Sigmoid colon (tissue), 7 donors: ENCODE results near the gene PASD1. TPM values are rescaled to one million over a fixed set of nuclear protein-coding genes. Genes with fewer than 3 reads are reported as not detected.

Source experiments
- DNase-seq: peaks from one replicate; pipeline ENCODE4 v3.0.0-alpha.2; 2019
- H3K27ac ChIP-seq, 4 donors: fragments of 200-600 bp; sonication (generic); one replicate each; pipeline ENCODE4 v1.5.1; 2016 to 2019; ENCODE audit warnings: mild to moderate bottlenecking in 1 of 4
- H3K27me3 ChIP-seq, 3 donors: fragments of 200-600 bp; sonication (generic); one replicate each; pipeline ENCODE4 v1.5.1; 2019; ENCODE audit warnings: mild to moderate bottlenecking in 1 of 3
- H3K36me3 ChIP-seq, 4 donors: fragments of 200-600 bp; sonication (generic); one replicate each; pipeline ENCODE4 v1.5.1; 2016 to 2019
- H3K4me1 ChIP-seq, 4 donors: fragments of 200-600 bp; sonication (generic); one replicate each; pipeline ENCODE4 v1.5.1; 2017 to 2019
- H3K4me3 ChIP-seq, 4 donors: fragments of 200-600 bp; sonication (generic); one replicate each; pipeline ENCODE4 v1.5.1; 2017 to 2019; ENCODE audit warnings: mild to moderate bottlenecking in 2 of 4, moderate library complexity in 1 of 4
- H3K9me3 ChIP-seq, 4 donors: fragments of 200-600 bp in 3 of 4; sonication (generic) in 3 of 4; one replicate each; pipeline versions ENCODE4 v1.5.1 to v1.6.1; 2013 to 2019
- EP300 ChIP-seq, 4 donors: sonication (generic); formaldehyde crosslinking; IDR thresholded peaks; one replicate each; pipeline ENCODE4 v1.6.1; 2017; ENCODE audit warnings: antibody characterized with exemption in 4 of 4
- POLR2A ChIP-seq, 2 donors: fragments of 450-650 bp; IDR thresholded peaks; one replicate each; pipeline ENCODE4 v1.6.1; 2016; ENCODE audit warnings: antibody characterized with exemption in 2 of 2, mild to moderate bottlenecking in 2 of 2, moderate library complexity in 2 of 2
- POLR2AphosphoS5 ChIP-seq, 4 donors: sonication (generic); formaldehyde crosslinking; IDR thresholded peaks; one replicate each; pipeline ENCODE4 v1.6.1; 2017; ENCODE audit warnings: antibody characterized with exemption in 4 of 4
- WGBS, 2 donors: extraction: QIAGEN DNeasy Blood & Tissue Kit; methylation state at CpG; one replicate each; pipeline ENCODE4 v1.1.7; 2013; 5-methylcytosine and 5-hydroxymethylcytosine counted together
- intact Hi-C: fragments of 100-400 bp; cut with DNase I; formaldehyde crosslinking; loops from one replicate; pipeline ENCODE4 v1.15.1; 2023
- polyA plus RNA-seq, 3 donors: library from polyadenylated mRNA; stranded (reverse); fragments of 200-250 nt; gene quantifications; one replicate each; pipeline ENCODE4 v1.2.3, GENCODE V29; 2013
- total RNA-seq, 4 donors: library from RNA; depleted of rRNA; stranded (reverse); fragments of >200 nt; gene quantifications; one replicate each; pipeline ENCODE4 v1.1.0, GENCODE V29; 2016
- TF ChIP-seq, protein P1 (sequence below), 4 experiments: fragments of 450-650 bp in 3 of 4; fragments of 200-600 bp in 1 of 4; IDR thresholded peaks; one replicate each; pipeline ENCODE4 v1.5.1; 2016 to 2019; ENCODE audit warnings: antibody characterized with exemption in 4 of 4, mild to moderate bottlenecking in 3 of 4, moderate library complexity in 2 of 4
- donor health status: healthy with polysubstance abuse.
- donor health status: Bipolar disorder and iron deficiency.
- donor health status: healthy.

PASD1 gene
- total and polyA plus RNA-seq, 7 donors, result not detected

DNA sequence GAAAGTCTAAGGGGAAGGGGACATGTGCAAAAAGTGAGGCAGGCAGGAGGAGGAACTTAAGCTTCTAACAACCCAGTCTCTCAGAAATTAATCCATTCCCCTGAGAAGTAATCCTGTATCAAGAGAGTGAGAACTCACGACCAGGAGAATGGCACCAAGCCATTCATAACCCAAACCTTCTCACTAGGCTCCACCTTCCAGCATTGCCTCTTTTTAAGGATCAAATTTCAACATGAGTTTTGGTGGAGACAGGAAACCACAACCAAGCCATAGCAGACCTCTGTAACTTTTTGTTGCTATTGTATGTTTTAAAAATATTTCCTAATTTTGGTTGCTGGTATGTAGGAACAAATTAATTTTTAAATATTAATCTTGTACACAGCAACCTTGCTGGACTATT, 32.8 kb downstream of the PASD1 start:
- 0 to 8% methylated on average over 1 of the region's 1 CpG for WGBS, 2 donors
- Histone ChIP-seq H3K4me1 (no peaks in the 10 kb centered on the region), H3K4me3 (no peak overlapping the region), H3K9me3 (no peaks in the 10 kb centered on the region), H3K27ac (no peak overlapping the region), H3K36me3 (no peaks in the 10 kb centered on the region), H3K27me3 (no peaks in the 10 kb centered on the region)
- no peak for DNase-seq
- TF ChIP-seq EP300 (IDR thresholded peaks at IDR 0.05) (no peak), POLR2AphosphoS5 (IDR thresholded peaks at IDR 0.05) (no peak), POLR2A (IDR thresholded peaks at IDR 0.05) (no peak)
- TF ChIP-seq, protein P1, sequence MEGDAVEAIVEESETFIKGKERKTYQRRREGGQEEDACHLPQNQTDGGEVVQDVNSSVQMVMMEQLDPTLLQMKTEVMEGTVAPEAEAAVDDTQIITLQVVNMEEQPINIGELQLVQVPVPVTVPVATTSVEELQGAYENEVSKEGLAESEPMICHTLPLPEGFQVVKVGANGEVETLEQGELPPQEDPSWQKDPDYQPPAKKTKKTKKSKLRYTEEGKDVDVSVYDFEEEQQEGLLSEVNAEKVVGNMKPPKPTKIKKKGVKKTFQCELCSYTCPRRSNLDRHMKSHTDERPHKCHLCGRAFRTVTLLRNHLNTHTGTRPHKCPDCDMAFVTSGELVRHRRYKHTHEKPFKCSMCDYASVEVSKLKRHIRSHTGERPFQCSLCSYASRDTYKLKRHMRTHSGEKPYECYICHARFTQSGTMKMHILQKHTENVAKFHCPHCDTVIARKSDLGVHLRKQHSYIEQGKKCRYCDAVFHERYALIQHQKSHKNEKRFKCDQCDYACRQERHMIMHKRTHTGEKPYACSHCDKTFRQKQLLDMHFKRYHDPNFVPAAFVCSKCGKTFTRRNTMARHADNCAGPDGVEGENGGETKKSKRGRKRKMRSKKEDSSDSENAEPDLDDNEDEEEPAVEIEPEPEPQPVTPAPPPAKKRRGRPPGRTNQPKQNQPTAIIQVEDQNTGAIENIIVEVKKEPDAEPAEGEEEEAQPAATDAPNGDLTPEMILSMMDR (IDR thresholded peaks at IDR 0.05), result no peak
- intact Hi-C loops, result no loop called here

DNA sequence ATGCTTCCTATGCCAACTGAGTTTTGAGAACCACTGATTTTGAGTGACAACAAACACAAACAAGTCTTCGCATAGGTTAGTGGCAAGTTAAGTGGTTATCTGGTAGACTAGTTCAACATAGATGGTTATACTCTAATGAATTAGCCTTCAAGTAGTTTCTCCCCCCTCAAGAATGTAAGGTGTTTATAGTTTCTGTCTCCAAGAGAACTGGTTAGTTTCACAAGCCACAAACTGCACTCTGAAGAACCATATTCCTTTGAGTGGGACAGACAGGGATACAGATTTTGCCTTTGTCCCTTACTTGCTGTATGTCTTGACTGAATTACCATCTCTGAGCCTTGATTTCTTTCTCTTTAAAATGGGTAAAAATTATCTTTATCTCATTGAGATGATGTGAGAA, 41.5 kb downstream of the PASD1 start:
- no peak for TF ChIP-seq POLR2A (IDR thresholded peaks at IDR 0.05)
- TF ChIP-seq POLR2AphosphoS5 (IDR thresholded peaks at IDR 0.05), result peak in 2 of 4 donors; percentile 63 to 68
- 71 to 83% methylated on average over 1 of the region's 1 CpG for whole genome bisulfite sequencing, 2 donors
- intact Hi-C loops, result no loop called here
- Histone ChIP-seq H3K4me3 (no peak overlapping the region), H3K27ac (no peak overlapping the region), H3K27me3 (no peaks in the 10 kb centered on the region), H3K4me1 (no peaks in the 10 kb centered on the region), H3K9me3 (no peaks in the 10 kb centered on the region), H3K36me3 (no peaks in the 10 kb centered on the region)
- no peak for DNase-seq

DNA sequence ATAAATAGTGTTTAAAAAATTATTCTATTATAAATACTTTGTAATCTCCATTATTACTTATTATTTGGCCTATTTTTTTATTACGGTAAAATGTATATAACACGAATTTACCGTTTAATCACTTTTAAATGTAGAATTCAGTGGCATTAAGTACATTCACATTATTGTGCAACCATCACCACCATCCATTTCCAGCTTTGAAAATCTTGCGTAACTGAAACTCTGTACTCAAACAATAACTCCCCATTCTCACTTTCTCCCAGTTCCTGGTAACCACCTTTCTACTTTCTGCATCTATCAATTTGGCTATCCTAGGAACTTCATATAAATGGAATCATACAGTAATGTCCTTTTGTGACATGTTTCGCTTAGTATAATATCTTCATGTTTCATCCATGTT, 45.7 kb downstream of the PASD1 start:
- no peak overlapping the region for H3K4me3 ChIP-seq
- H3K9me3 ChIP-seq, result no peaks in the 10 kb centered on the region
- WGBS, 2 donors, result 88 to 92% methylated on average over 5 of the region's 5 CpGs
- H3K27me3 ChIP-seq, result no peaks in the 10 kb centered on the region
- no peak overlapping the region for H3K27ac ChIP-seq
- DNase-seq, result no peak
- no peaks in the 10 kb centered on the region for H3K36me3 ChIP-seq
- TF ChIP-seq POLR2A (IDR thresholded peaks at IDR 0.05) (no peak), EP300 (IDR thresholded peaks at IDR 0.05) (no peak), POLR2AphosphoS5 (IDR thresholded peaks at IDR 0.05) (no peak)
- TF ChIP-seq, protein P1 (IDR thresholded peaks at IDR 0.05), result no peak
- no peaks in the 10 kb centered on the region for H3K4me1 ChIP-seq
- intact Hi-C loops, result no loop called here

DNA sequence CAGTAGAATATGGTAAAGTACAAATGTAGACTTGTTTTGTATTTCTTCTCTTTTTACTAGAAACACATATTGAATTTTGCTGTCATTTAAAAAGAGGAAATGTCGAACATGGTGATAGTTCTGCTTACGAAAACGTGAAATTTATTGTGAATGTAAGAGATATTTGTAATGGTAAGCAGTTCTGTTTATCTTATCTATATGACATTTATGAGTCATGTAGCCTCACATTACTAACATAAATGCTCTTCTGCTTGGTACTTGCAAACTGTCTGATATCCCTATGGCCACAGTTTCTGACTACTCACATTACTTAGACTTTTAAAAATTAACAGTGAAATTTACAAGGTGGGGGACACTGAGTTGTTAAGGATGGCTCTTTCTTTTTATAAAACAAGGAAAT, 57.9 kb downstream of the PASD1 start:
- Histone ChIP-seq H3K36me3 (no peaks in the 10 kb centered on the region), H3K4me3 (no peak overlapping the region), H3K4me1 (no peaks in the 10 kb centered on the region), H3K27me3 (no peaks in the 10 kb centered on the region), H3K27ac (no peak overlapping the region), H3K9me3 (no peaks in the 10 kb centered on the region)
- intact Hi-C loops, result no loop called here
- WGBS, 2 donors, result 52 to 63% methylated on average over 3 of the region's 3 CpGs
- TF ChIP-seq POLR2A (IDR thresholded peaks at IDR 0.05), result no peak
- no peak for TF ChIP-seq EP300 (IDR thresholded peaks at IDR 0.05)
- DNase-seq, result no peak

DNA sequence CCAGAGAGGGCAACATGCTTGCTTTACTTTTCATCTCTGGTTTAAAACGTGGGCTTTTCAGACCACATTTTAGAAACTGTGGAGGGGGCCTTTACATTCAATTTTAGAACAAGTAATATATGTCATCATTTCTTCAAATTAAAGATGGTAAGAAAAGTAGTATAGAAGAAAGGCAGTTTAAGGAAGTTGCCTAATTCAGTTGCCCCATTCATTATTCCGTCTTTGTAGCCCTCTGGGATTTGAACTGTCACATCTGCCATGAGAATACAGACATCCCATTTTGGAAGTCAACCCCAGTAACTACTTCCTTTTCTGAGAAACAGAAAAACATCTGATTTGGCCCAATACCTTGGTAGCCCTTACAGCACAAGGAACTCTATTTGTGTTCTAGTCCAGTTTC, 61.2 kb downstream of the PASD1 start:
- TF ChIP-seq POLR2A (IDR thresholded peaks at IDR 0.05), result no peak
- no peak for TF ChIP-seq POLR2AphosphoS5 (IDR thresholded peaks at IDR 0.05)
- no peak for TF ChIP-seq EP300 (IDR thresholded peaks at IDR 0.05)
- TF ChIP-seq, protein P1 (IDR thresholded peaks at IDR 0.05), result no peak
- 57 to 58% methylated on average over 2 of the region's 2 CpGs for whole genome bisulfite sequencing, 2 donors
- H3K4me1 ChIP-seq, result no peaks in the 10 kb centered on the region
- H3K36me3 ChIP-seq, result no peaks in the 10 kb centered on the region
- intact Hi-C loops, result no loop called here
- H3K27ac ChIP-seq, result no peak overlapping the region
- DNase-seq, result no peak
- no peaks in the 10 kb centered on the region for H3K27me3 ChIP-seq
- H3K9me3 ChIP-seq, result no peaks in the 10 kb centered on the region
- no peak overlapping the region for H3K4me3 ChIP-seq

DNA sequence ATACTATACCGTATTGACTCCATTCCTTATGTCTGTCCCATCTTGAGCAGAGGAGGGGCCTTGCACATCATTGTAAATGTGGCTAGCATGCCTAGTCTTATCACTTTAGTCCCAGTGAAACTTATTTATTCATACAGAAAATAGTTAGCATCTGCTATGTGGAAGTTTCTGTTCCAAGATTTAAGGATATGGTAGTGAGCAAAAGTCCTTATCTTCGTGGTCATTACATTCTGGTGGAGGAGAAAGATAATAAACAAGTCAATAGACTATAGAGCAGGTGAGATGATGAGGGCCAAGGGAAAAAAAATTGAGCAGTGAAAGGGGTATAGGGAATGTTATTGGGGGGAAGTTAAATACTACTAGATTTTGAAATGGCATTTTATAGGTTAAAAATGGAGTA, 68.3 kb downstream of the PASD1 start:
- Histone ChIP-seq H3K36me3 (no peaks in the 10 kb centered on the region), H3K4me1 (no peaks in the 10 kb centered on the region), H3K9me3 (no peaks in the 10 kb centered on the region), H3K27ac (no peak overlapping the region), H3K27me3 (no peaks in the 10 kb centered on the region), H3K4me3 (no peak overlapping the region)
- TF ChIP-seq EP300 (IDR thresholded peaks at IDR 0.05) (no peak), POLR2A (IDR thresholded peaks at IDR 0.05) (no peak), POLR2AphosphoS5 (IDR thresholded peaks at IDR 0.05) (no peak)
- TF ChIP-seq, protein P1 (IDR thresholded peaks at IDR 0.05), result no peak
- 56 to 81% methylated on average over 2 of the region's 2 CpGs for WGBS, 2 donors
- no peak for DNase-seq
- intact Hi-C loops, result no loop called here
